Stimulated activated CD8-positive, alpha-beta memory T cell treated with anti-CD3 and anti-CD28 coated beads, Interleukin-2, amount 100 ng/mL, for 48 hours (primary cell): ENCODE results near the gene CAVIN1.
"Not testable (repeated sequence)": the region's sequence is repeated elsewhere in the genome, so short reads cannot be mapped to it uniquely, and the experiment has no call there.

ENCODE experiments used
- DNase-seq, 2 donors: peaks; one replicate each; pipeline ENCODE4 v3.0.0-alpha.2; 2020; ENCODE audit warnings: low read depth in 2 of 2

The CAVIN1 gene

DNA sequence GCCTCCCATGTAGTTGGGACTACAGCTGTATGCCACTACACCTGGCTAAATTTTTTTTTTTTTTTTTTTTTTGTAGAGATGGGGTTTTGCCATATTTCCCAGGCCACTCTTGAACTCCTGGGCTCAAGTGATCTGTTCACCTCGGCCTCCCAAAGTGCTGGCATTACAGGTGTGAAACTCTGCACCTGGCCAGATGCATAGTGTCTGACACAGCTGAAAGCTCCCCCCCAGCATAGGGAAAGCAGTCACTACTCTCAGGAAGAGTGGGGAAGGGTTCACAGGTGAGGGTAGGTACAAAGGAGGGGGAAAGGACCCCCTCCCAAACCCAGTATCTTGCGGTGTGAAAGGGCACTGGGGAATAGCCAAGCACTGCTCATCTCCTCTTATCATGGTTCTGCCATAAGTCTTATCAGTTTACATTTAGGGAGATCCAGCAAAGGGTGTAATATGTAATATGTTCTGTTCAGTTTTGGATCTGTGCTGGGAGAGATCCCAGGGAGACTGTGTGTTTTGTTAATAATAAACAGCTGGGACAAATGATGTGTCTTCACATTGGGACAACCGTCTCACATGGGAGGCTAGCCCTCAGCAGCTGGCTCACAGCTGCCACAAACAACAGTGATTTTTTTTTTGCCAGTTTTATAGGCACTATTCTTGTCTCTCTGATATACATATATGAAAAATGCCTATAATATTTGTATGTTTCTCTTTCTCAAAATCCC, 6.8 kb upstream of the CAVIN1 start:
- no peak for DNase-seq

DNA sequence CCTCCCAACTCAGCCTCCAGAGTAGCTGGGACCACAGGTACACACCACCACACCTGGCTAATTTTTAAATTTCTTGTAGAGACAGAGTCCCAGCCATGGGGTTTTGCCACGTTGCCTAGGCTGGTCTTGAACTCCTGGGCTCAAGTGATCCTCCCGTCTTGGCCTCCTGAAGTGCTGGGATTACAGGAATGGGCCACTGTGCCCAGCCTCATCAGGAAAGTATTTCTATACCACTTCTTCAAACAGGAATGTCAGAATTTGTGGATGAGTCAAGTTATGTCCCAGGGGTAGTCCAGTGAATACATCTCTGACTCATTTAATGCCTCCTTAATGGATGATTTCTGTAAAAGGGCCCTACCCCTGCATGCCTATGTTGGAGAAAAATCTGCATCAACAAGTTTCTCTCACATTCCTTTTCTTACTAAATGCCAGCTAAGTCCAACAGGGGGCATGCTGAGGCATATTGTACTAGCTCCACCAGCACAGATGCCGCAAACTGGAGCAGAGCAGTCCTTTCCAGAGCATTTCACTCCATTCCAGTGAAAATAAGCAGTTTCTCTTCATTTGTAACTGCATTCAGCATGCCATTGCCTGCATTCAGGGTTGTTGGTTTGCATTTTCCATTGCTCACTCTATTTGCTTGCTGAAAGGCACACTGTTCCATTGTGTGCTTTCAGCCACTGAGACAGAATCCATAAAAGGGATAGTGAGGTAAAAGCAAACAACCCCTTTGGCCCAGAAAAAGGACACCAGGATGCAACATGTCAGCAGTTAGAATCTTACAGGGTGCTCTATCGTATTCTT, 5.3 kb upstream of the CAVIN1 start:
- DNase-seq, result no peak

DNA sequence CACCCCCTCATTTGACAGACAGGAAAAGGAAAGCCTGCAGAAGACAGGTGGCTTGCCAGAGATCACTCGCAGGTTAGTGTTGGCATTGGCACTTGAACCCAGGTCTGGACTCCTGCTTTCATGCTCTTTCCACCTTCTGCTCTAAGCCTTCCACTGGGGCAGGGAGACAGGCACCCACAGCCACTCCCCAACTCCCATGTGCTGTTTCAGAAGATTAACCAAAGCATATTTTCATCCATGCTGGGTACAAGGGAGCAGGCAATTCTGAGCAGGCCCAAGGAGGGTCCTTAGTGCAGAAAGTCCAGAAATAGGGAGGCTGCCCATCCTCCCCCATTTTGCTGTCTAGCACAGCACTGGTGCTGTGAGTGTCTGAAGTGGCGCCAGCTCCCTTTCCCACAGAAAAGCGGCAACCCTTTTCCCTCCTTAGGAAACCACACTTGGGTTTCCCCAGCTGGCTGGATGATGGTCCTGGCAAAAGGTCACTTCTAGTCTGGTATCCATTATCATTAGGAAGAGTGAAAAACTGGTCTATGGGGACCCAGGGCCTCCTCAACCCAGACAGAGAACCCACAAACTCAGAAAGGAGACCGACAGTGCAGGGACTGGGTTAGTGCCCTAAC, 2.0 kb upstream of the CAVIN1 start:
- DNase-seq, result no peak

DNA sequence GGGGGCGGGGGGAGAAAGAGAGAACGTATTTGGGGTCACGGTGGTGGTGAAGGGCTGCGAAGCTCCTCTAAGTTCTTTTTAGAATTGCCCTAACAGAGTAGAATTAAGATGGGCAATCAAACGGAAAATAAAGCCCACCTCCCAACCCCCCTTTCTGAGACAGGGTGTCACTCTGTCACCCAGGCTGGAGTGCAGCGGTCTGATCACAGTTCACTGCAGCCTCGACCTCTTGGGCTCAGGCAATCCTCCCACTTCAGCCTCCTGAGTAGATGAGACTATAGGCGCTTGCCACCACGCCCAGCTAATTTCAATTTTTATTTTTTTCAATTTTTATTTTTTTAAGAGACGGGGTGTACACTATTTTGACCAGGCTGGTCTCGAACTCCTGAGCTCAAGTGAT, 710 bp upstream of the CAVIN1 start:
- DNase-seq, result no peak

DNA sequence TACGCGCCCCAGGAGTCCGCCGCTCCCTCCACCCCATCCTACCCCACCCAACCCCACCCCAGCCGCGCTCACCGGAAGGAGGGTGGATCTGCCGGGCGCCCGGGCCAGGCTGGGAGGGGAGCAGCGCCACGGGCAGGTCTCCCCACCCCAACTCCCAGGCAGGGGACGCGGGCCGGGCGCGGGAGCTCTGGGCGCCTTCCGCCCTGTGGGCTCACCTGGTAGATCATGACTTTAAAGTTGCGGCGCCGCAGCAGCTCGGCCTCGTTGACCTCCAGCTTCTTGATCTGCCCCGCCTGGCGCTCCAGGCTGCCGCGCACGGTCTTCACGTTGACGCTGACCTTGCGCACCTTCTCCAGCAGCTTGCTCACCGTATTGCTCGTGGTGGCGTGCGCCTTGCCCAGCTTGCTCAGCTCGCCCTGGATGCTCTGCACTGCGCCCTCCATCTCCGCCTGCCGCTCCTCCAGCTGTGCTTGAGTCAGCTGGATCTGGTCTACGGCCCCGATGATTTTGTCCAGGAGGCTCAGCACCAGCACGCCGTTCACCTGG, 571 bp downstream of the CAVIN1 start:
- no peak for DNase-seq

DNA sequence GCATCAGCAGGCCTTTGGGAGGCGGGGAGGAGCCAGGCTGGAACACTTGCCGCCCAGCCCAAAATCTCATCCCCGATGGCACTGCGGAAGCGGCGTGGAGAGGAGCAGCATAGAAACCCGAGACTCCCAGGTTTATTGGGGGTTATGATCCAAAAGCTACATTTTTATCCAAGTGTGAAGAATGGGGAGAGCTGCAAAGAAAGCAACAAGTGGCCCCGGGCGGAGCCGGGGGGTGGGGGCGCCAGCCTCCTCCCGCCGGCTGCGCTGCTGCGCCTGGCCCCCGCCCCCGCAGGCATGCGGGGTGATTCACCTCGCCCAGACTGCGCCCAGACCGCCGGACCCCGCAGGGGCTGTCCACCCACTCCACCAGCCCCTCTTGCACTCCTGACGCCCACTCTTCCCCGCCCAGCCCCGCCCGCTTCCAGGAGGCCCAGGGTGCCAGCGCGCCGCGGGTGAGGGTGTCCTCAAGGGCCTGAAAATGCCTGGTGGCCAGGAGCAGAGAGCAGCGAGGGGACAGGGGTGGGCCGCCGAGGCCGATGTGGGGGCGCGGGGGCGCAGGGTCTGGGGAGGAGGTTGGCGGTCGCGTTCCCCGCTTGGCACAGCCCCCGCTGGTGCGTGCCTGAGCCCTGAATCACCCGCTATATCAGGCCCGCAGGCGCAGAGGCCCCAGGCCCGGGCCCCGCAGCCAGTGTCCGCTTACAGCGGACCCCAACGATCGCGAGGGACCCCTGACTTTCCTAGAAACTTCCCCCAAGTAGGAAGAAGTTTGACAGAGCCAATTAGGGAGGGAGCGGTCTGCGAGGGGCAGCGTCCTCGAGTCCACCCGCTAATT, 1.3 kb downstream of the CAVIN1 start:
- DNase-seq, result no peak

DNA sequence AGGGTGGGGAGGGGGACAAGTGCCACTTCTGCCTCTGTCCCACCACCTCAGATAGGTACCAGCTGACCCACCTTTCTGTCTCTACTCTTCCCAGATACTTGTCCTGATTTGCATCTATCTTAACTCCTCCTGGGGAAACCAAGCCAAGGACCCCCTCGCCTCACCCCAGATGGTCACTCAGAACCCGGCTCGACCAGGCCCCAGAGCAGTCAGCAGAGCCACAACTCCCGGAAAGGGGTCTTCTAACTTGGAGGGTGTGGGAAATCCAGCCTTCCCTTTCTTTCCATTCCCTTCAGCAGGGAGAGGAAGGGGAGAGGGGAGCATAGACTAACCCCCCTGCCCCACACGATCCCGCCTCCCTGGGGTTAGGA, 1.9 kb downstream of the CAVIN1 start:
- no peak for DNase-seq

DNA sequence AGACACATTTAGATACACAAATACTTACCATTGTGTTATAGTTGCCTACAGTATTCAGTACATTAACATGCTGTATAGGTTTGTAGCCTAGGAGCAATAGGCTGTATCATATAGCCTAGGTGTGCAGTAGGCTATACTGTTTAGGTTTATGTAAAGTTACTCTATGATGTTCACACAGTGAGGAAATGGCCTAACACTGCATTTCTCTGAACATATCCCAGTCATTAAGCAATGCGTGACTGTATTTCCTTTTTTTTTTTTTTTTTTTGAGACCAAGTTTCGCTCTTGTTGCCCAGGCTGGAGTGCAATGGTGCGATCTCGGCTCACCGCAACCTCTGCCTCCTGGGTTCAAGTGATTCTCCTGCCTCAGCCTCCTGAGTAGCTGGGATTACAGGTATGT, 5.1 kb downstream of the CAVIN1 start:
- not testable (repeated sequence) for DNase-seq

DNA sequence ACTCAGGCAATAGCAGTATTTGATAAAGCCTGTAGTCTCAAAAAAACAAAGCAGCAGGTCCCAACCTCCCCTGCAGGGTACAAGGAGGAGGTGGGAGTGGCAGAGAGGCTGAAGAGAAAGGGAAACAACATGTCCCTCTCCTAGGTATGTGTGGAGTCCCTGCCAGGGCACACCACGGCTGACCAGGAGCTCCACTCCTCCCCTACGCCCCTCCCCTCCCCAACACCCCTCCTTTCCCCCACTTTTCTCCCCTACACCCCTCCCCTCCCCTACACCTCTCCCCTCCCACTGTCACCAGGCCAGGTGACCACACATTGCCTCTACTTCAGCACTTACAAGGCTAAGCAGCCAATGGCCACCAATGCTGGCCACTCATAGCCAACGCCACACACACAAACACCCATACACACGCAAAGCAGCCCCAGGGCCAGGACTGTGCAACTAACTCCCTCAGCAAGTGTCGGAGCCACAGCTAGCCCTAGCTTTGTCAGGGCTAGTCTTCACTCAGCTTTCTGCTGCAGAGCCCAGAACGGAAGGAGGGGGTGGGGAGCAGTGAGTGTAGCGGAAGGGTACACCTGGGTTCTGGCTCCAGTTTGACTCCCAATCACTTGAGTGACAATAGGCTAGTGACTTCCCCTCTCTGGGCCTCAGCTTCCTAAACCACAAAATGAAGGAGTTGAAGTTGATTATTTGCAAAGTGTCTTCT, 8.2 kb downstream of the CAVIN1 start:
- peak in 1 of 2 donors; percentile 32 for DNase-seq

DNA sequence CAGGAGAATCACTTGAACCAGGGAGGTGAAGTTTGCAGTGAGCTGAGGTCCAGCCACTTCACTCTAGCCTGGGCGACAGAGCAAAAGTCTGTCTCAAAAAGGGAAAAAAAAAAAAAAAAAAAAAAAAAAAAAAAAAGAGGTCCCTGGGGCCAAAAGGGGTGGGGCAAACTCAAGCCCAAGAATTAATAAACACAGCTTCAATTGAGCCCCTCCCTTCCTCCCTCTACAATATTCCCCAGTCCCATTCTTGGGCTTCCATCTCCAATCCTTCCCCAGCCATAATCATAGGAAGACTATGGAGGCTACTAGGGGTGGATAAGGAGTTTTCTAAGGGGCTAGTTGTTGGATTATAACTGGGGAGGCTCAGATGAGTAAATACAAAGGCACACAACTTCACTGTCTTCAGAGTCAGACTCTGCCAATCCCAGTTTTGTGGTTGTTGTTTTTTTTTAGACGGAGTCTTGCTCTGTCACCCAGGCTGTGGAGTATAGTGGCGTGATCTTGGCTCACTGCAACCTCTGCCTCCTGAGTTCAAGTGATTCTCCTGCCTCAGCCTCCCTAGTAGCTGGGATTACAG, 9.5 kb downstream of the CAVIN1 start:
- no peak for DNase-seq

DNA sequence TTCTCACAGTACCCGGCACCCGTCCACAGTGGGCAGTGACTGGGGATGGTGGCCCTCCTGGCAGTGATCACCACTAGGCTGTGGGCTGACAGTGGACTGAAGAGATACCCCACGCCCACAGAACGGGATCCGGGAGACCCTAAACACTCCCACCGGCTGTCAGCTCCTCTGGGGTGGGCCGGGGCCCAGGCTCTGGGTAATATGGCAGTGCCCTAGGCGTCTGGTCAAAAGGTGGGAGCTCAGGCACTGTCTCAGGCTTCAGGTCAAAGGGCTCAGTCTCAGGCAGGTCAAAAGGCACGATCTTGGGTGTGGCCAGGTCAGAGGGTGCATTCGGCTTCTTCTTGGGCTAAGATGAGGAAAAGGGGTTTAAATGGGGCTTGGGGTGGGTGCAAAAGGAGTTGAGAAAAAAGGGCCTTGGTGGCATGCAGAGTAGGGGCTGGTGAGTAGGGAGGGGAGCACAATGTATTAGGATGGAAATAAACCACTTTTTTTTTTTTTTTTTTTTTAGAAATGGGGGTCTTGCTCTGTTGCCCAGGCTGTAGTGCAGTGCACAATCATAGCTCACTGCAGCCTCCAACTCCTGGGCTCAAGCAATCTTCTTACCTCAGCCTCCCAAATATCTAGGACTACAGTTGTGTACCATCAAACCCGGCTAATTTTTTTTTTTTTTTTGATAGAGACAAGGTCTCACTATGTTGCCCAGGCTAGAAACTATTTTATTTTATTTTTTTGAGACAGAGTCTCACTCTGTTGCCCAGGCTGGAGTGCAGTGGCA, 11.0 kb downstream of the CAVIN1 start:
- DNase-seq, result no peak

DNA sequence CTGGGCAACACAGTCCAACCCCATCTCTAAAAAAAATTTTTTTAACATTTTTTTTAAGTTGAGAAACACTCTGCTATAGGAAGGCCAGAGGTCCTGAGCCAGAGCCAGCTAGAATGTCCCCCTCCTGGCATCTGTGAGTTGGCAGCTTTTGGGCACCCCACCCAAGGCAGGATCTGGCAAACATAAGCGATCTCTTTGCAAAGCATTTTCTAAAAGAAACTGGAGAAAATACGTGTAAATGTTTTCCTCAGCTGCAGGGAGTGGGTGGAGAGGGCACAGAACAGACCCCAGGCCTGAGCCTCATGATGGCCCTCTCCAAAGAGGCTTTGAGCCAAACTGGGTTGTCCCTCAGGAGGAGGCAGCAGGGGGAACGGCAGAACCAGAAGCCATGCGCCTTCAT, 11.7 kb downstream of the CAVIN1 start:
- no peak for DNase-seq

DNA sequence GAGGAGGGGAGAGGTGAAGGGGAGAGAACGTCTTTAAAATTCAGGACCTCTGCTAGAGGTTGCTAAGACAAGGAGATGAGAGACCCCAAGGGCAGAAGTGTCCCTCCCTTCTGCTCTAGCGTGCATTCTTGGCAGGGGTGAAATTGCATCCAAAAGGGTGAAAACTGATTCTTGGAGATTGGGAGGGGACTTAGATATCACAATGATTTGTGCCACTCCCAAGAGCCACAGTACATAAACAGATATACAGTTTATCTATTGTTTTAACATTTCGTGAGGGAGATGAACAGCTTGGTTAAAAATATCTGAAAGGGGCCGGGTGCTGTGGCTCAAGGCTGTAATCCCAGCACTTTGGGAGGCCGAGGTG, 12.8 kb downstream of the CAVIN1 start:
- no peak for DNase-seq

DNA sequence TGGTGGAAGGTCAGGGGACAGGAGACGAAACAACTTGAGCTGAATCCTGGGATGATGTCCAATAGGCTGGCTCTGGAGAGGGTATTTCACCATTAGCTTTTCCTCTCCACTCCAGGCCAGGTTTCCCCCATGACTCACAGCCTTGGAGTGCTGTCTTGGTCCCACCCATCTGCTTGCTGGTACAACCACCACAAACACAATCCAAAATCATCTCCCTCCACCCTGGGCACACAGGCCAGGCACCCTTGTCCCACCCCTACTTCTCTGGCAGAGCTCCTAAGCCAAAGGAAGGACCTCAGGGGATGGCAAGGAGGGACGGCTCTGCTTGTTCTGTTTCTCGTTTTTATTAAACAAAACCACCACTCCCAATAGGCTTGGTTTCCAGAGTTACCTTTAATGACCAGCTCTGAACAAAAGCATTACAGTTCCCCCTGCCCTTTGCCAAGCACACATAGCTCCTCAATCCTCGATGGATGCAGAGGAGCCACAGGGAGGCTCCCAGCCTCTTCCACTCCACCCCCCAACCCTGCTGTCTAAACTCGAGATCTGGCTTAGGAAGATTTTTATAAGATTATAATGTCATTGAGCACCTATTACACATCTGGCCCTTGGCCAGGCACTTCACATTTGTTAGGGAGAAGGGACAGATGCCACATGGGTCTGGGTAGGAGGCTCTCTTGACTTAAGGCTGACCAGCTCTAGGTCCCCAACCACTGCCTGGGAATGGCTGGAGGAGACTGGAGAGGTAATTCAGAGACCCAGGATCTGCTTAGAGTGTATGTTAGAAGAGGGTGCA, 13.3 kb downstream of the CAVIN1 start:
- no peak for DNase-seq

DNA sequence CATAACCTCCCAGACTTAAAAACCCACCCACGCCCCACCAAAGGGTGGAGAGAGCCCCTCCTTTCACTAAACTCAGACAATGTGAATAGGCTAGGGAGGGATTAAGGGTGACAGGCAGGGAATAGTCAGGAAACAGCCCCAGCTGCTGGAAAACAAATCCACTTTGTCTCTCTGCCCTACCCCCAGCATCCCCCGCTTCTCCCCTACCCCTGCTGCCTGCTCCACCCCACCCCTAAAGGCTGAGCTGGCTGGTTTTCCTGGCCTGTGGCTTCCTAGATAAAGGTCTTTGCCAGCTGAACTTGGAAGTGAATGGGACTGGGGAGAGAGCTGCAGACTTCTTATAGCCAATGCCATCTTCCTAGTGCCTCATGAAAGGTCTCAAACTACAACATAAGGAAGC, 15.0 kb downstream of the CAVIN1 start:
- no peak for DNase-seq

DNA sequence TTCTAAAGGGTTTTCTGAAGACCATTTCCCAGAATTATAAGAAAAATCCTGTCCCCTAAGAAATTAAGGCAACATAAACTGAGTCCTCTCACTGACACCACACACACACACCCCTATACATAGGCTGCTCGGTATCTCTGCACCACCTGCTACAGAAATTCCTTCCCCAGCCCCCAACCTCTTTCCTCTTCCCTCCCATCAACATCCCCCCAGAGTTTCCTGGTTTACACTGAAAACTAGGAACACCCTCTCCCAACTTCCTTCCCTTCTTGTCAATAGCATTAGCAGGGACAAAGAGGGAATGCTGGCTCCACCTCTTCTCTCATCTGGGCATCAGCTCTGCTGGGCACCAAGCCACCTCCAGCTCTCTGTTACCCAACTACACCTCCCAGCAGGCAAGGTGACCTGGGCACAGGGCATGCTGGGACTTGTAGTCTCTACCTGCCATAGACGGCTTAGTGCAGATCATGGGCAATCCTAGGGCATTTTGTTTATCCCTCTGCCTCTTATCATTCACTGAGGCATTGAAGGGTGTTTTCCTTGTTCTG, 15.7 kb downstream of the CAVIN1 start:
- peak; percentile 32 to 36 for DNase-seq

DNA sequence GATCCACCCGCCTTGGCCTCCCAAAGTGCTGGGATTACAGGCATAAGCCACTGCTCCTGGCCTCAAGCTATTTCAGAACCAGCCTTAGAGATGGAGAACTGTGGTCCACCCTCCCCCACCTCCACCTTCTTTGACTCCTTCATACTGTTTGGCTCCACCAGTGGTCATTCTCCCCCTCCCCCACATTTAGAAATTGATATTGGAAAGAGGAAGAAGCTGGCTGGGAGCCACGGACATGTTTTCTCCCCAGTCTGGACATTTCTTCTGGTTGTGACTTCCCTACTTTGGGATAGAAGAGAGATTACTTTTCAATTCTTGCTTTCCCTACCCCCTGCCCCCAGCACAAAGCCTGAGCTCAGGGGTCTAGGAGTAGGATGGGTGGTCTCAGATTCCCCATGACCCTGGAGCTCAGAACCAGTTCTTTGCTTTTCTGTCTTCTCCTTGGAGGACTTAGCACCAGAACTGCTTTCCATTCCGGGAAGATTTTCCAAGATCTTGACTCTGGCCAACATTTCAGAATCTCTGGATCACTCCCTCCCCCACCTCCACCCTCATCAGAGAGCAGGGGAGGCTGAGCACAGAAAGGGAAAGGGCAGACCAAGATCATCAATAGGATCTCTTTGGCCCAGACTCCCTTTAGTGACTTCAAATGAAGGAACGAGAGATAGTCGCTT, 16.3 kb downstream of the CAVIN1 start:
- DNase-seq, result no peak

DNA sequence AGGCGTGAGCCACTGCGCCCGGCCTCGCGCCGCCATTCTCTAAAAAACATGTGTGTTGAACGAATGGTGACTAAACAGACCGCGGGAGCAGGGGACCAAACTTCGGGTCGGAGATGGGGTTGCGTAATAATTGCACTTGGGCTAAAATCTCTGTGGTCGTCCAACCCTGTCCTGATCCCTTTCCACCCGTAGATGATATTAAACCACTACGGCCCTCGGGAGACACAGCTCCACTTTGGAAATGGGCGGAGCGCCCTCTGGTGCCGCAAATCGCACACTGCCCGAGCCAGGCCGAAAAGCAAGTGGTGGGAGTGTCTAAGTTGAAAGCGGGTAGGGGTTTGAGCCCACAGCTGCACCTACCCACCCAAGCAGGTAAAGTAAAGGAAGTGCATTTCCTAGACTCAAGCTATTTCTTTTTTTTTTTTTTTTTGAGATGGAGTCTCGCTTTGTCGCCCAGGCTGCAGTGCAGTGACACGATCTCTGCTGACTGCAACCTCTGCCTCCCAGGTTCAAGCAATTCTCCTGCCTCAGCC, 17.0 kb downstream of the CAVIN1 start:
- DNase-seq, result peak; percentile 67 to 76
